ENCODE results near the gene EVI2A.

DNA sequence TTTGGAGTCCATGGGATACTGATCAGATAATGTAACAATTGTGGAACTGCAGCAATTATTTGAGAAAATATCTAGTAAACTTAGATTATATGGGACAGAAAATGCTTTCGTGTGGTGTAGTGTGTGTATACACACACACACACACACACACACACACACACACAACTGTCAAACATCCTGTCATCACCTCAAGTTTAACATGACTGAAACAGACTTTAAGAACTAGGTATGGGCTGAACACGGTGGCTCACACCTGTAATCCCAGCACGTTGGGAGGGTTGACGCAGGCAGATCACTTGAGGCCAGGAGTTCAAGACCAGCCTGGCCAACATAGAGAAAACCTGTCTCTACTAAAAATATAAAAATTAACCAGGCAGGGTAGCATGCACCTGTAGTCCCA, 544 bp upstream of the EVI2A start:
- TF ChIP-seq, protein P1, sequence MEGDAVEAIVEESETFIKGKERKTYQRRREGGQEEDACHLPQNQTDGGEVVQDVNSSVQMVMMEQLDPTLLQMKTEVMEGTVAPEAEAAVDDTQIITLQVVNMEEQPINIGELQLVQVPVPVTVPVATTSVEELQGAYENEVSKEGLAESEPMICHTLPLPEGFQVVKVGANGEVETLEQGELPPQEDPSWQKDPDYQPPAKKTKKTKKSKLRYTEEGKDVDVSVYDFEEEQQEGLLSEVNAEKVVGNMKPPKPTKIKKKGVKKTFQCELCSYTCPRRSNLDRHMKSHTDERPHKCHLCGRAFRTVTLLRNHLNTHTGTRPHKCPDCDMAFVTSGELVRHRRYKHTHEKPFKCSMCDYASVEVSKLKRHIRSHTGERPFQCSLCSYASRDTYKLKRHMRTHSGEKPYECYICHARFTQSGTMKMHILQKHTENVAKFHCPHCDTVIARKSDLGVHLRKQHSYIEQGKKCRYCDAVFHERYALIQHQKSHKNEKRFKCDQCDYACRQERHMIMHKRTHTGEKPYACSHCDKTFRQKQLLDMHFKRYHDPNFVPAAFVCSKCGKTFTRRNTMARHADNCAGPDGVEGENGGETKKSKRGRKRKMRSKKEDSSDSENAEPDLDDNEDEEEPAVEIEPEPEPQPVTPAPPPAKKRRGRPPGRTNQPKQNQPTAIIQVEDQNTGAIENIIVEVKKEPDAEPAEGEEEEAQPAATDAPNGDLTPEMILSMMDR (optimal IDR thresholded peaks at IDR 0.05 in 1 of 3, IDR thresholded peaks at IDR 0.05 in 1 of 3, conservative IDR thresholded peaks at IDR 0.05 in 1 of 3; ENCODE audit: extremely low read depth in 1 of 3, insufficient read depth in 2 of 3, low read length in 3 of 3) = no peak
- TF ChIP-seq EZH2 (IDR thresholded peaks at IDR 0.05; ENCODE audit: low read length) = no peak

All from keratinocyte (primary cell).